Panc1 (cell line): ENCODE measurements around the gene TRAFD1. TPM values are rescaled to one million over a fixed set of nuclear protein-coding genes. Genes with fewer than 3 reads are reported as not detected.

ENCODE experiments used
- ATAC-seq: fragments of 200-7000 bp; cut with Tn5 transposase; 2 replicates; pipeline ENCODE4 v1.9.1; 2020; ENCODE audit warnings: mild to moderate bottlenecking, moderate library complexity
- BruUV-seq: library from RNA; stranded (reverse); fragments of 400-500 nt; replicated peaks from 2 replicates; lab custom pipeline; 2021; lab: Mats Ljungman, UMichigan
- CTCF ChIA-PET: fragments of 300-600 bp; sonication (Branson Sonifier 250); formaldehyde crosslinking; loops from one replicate; lab custom pipeline; 2022; ENCODE audit warnings: antibody characterized with exemption; lab: Charles Lee
- POLR2A ChIA-PET: fragments of 300-600 bp; sonication (Branson Sonifier 250); formaldehyde crosslinking; loops from one replicate; lab custom pipeline; 2022; ENCODE audit warnings: antibody characterized with exemption; lab: Charles Lee
- DNase-seq: peaks from one replicate; pipeline ENCODE4 v3.0.0-alpha.2; 2010; ENCODE audit warnings: low read depth, low spot score
- H3K27ac ChIP-seq: 2 replicates; pipeline ENCODE4 v1.5.1; 2011; ENCODE audit warnings: mild to moderate bottlenecking, low read length, inconsistent platforms
- H3K27me3 ChIP-seq: fragments of 200-500 bp; sonication (Bioruptor generic); 2 replicates; pipeline ENCODE4 v1.6.0; 2014; ENCODE audit warnings: low read length, inconsistent platforms; ENCODE audit not compliant: control insufficient read depth, insufficient read depth
- H3K36me3 ChIP-seq: fragments of 200-500 bp; sonication (Bioruptor generic); 2 replicates; pipeline ENCODE4 v1.5.1; 2014; ENCODE audit warnings: inconsistent platforms, mild to moderate bottlenecking, low read length, moderate library complexity; ENCODE audit not compliant: control insufficient read depth, insufficient read depth
- H3K4me1 ChIP-seq: 2 replicates; pipeline ENCODE4 v1.5.1; 2011; ENCODE audit warnings: inconsistent platforms, mild to moderate bottlenecking, low read length, moderate library complexity; ENCODE audit not compliant: control insufficient read depth, insufficient read depth
- H3K4me3 ChIP-seq, 2 experiments: 2 replicates each; pipeline ENCODE4 v1.5.1; 2011 to 2012; ENCODE audit warnings: low read depth in 2 of 2, low read length in 2 of 2, mild to moderate bottlenecking in 2 of 2, inconsistent platforms in 1 of 2, moderate library complexity in 1 of 2
- H3K9me3 ChIP-seq: fragments of 200-500 bp; sonication (Bioruptor generic); 2 replicates; pipeline ENCODE4 v1.5.1; 2014; ENCODE audit warnings: low read depth, mild to moderate bottlenecking, inconsistent platforms, low read length, moderate library complexity; ENCODE audit not compliant: control insufficient read depth, insufficient read depth
- CTCF ChIP-seq: fragments of 450-650 bp; IDR thresholded peaks from 2 replicates; pipeline ENCODE4 v1.5.1; 2017; ENCODE audit warnings: mild to moderate bottlenecking
- POLR2AphosphoS5 ChIP-seq: IDR thresholded peaks from 2 replicates; pipeline ENCODE4 v1.6.1; 2012; ENCODE audit warnings: mild to moderate bottlenecking, low read depth, low read length, moderate library complexity
- REST ChIP-seq, 2 experiments: IDR thresholded peaks; 2 replicates each; pipeline ENCODE4 v1.6.1; 2011 to 2012; ENCODE audit warnings: low read depth in 2 of 2, control low read depth in 1 of 2, low read length in 1 of 2, mild to moderate bottlenecking in 1 of 2, moderate library complexity in 1 of 2; ENCODE audit not compliant: insufficient read depth in 1 of 2
- SIN3A ChIP-seq: IDR thresholded peaks from 2 replicates; pipeline ENCODE4 v1.6.1; 2012; ENCODE audit warnings: low read depth, mild to moderate bottlenecking, low read length, moderate library complexity, borderline replicate concordance; ENCODE audit not compliant: insufficient read depth
- TCF7L2 ChIP-seq: IDR thresholded peaks from 2 replicates; pipeline ENCODE4 v1.6.1; 2011; ENCODE audit warnings: mild to moderate bottlenecking, low read depth, low read length, inconsistent platforms
- in situ Hi-C: cut with HindIII; loops from 2 replicates; pipeline ENCODE4 v1.10.0; 2016; ENCODE audit warnings: low sequenced_read_pairs, low pct_unique_long_range_greater_than_20kb
- intact Hi-C: fragments of 100-400 bp; cut with micrococcal nuclease; formaldehyde crosslinking; loops from one replicate; pipeline ENCODE4 v1.10.0; 2022; ENCODE audit not compliant: unreplicated experiment
- total RNA-seq: library from RNA; stranded (reverse); gene quantifications from one replicate; pipeline ENCODE4 v1.2.1, GENCODE V29; 2021; ENCODE audit not compliant: unreplicated experiment

The TRAFD1 gene
- total RNA-seq, 1 experiment from 2014 or later: 32.9 TPM

GRCh38 chr12:112180422-112180821, 55.1 kb downstream of the TRAFD1 start:
- TF ChIP-seq CTCF (no peak), POLR2AphosphoS5 (no peak), SIN3A (no peak), TCF7L2 (no peak), REST (IDR thresholded peaks at IDR 0.05; ENCODE audit: insufficient read depth in 1 of 2, low read depth in 2 of 2, low read length in 1 of 2) (no peak)
- H3K36me3 ChIP-seq: peaks cover 2% of the 10 kb centered on the region; the same call in 1 of the 2 replicates
- no TSS peak for BruUV-seq
- no peak overlapping the region for H3K4me3 ChIP-seq
- H3K27ac ChIP-seq: no peak overlapping the region
- ChIA-PET CTCF (no interaction called here), POLR2A (no interaction called here)
- DNase-seq (no peak), ATAC-seq (no peak)
- in situ Hi-C loops: no loop called here
- H3K4me1 ChIP-seq: no peaks in the 10 kb centered on the region
- H3K9me3 ChIP-seq: no peaks in the 10 kb centered on the region
- H3K27me3 ChIP-seq: no peaks in the 10 kb centered on the region
- intact Hi-C loops: no loop called here

- no peak for TF ChIP-seq CTCF
- no peak for TF ChIP-seq TCF7L2
- no peak for TF ChIP-seq REST (IDR thresholded peaks at IDR 0.05; ENCODE audit: insufficient read depth in 1 of 2, low read depth in 2 of 2, low read length in 1 of 2)
- no peak for TF ChIP-seq SIN3A
- TF ChIP-seq POLR2AphosphoS5: no peak
- no peak for DNase-seq
- H3K9me3 ChIP-seq: no peaks in the 10 kb centered on the region
- H3K4me1 ChIP-seq: no peaks in the 10 kb centered on the region
- H3K27me3 ChIP-seq: no peaks in the 10 kb centered on the region
- H3K36me3 ChIP-seq: no peaks in the 10 kb centered on the region
- in situ Hi-C loops: no loop called here
- no peak overlapping the region for H3K4me3 ChIP-seq
- intact Hi-C loops: no loop called here
- no peak for ATAC-seq
- CTCF ChIA-PET: no interaction called here
- no TSS peak for BruUV-seq
- no peak overlapping the region for H3K27ac ChIP-seq
- POLR2A ChIA-PET: no interaction called here
These were observed 57.1 kb downstream of the TRAFD1 start for GRCh38 chr12:112182499-112182898.
